Activated CD8-positive, alpha-beta T cell treated with anti-CD3 and anti-CD28 coated beads for 36 hours (primary cell): ENCODE measurements around the gene EVI2B. TPM values are rescaled to one million over a fixed set of nuclear protein-coding genes. Genes with fewer than 3 reads are reported as not detected.
"Not testable (repeated sequence)": the region's sequence is repeated elsewhere in the genome, so short reads cannot be mapped to it uniquely, and the experiment has no call there.

Experiments used
- ATAC-seq: fragments of 200-7000 bp; cut with Tn5 transposase; one replicate; pipeline ENCODE4 v1.10.0; 2021; ENCODE audit warnings: mild to moderate bottlenecking, moderate library complexity
- CTCF ChIA-PET: fragments of 350-600 bp; sonication (Branson Sonifier 250); formaldehyde crosslinking; loops from one replicate; lab custom pipeline; 2021; ENCODE audit warnings: antibody characterized with exemption; lab: Charles Lee
- POLR2A ChIA-PET: fragments of 350-600 bp; sonication (Branson Sonifier 250); formaldehyde crosslinking; loops from one replicate; lab custom pipeline; 2021; ENCODE audit warnings: antibody characterized with exemption; lab: Charles Lee
- DNase-seq: peaks from one replicate; pipeline ENCODE4 v3.0.0-alpha.2; 2020
- H3K27ac Mint-ChIP-seq: one replicate; pipeline ENCODE4 v1.8.0; 2021; ENCODE audit warnings: mild to moderate bottlenecking, mixed read lengths
- H3K27me3 Mint-ChIP-seq: one replicate; pipeline ENCODE4 v1.8.0; 2021; ENCODE audit warnings: mixed read lengths
- H3K36me3 Mint-ChIP-seq: one replicate; pipeline ENCODE4 v1.8.0; 2021; ENCODE audit warnings: low read depth, mixed read lengths
- H3K4me1 Mint-ChIP-seq: one replicate; pipeline ENCODE4 v1.8.0; 2021; ENCODE audit warnings: low read depth, mixed read lengths
- H3K4me3 Mint-ChIP-seq: one replicate; pipeline ENCODE4 v1.8.0; 2021; ENCODE audit warnings: mild to moderate bottlenecking, moderate library complexity, mixed read lengths
- H3K9me3 Mint-ChIP-seq: one replicate; pipeline ENCODE4 v1.8.0; 2021; ENCODE audit warnings: mixed read lengths
- CTCF ChIP-seq: fragments of 200-600 bp; IDR thresholded peaks from one replicate; pipeline ENCODE4 v1.8.0; 2022; ENCODE audit warnings: antibody characterized with exemption, mild to moderate bottlenecking
- intact Hi-C: fragments of 100-400 bp; cut with micrococcal nuclease; formaldehyde crosslinking; loops from one replicate; pipeline ENCODE4 v1.10.0; 2022
- total RNA-seq, 2 experiments: library from RNA; stranded (reverse); gene quantifications; one replicate each; pipeline ENCODE4 v1.2.3, GENCODE V29; 2021

Gene EVI2B
- total RNA-seq, 2 experiments from 2014 or later = 15.0 to 16.4 TPM

DNA sequence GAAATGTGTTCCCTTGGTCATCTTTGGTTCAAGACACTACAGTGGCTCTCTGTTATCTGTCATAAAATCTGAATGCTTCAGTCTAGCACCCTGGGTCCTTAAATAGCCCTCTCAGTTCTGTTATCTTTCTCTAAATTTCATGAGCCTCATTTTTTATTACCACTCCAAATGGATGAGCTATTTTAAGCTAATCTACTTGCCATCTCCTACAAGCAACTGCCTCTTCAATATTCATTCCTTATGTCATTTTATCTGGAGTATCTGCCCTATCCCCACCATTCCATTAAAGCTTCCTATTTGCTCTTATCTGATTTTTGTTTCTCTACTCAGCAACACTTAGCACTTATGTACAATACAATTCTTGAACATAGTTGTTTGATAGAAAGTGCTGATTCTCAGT lies 35.6 kb upstream of the EVI2B start:
- Mint-ChIP-seq H3K27ac (no peak overlapping the region), H3K9me3 (no peaks in the 10 kb centered on the region), H3K4me1 (no peaks in the 10 kb centered on the region), H3K27me3 (no peaks in the 10 kb centered on the region), H3K4me3 (no peak overlapping the region), H3K36me3 (peaks cover 8% of the 10 kb centered on the region)
- CTCF ChIA-PET = interaction anchor here (1.0 kb wide), 1 partner anchor 18 kb away, joined by 3 read pairs; no protein-coding TSS in a partner anchor
- DNase-seq = no peak
- ATAC-seq = no peak
- intact Hi-C loops = no loop called here
- POLR2A ChIA-PET = interaction anchor here (1.0 kb wide), 1 partner anchor 10 kb away, joined by 3 read pairs; no protein-coding TSS in a partner anchor
- no peak for TF ChIP-seq CTCF

GRCh38 chr17:31345191-31345747 lies 31.4 kb upstream of the EVI2B start:
- CTCF ChIA-PET = interaction anchor here (0.9 kb wide), 1 partner anchor 79 kb away, joined by 3 read pairs; no protein-coding TSS in a partner anchor
- H3K4me1 Mint-ChIP-seq, DNase-seq, H3K4me3 Mint-ChIP-seq, H3K9me3 Mint-ChIP-seq, H3K27me3 Mint-ChIP-seq, H3K27ac Mint-ChIP-seq, intact Hi-C loops, H3K36me3 Mint-ChIP-seq, POLR2A ChIA-PET: not testable (repeated sequence)
- peak; percentile 62 for ATAC-seq

DNA sequence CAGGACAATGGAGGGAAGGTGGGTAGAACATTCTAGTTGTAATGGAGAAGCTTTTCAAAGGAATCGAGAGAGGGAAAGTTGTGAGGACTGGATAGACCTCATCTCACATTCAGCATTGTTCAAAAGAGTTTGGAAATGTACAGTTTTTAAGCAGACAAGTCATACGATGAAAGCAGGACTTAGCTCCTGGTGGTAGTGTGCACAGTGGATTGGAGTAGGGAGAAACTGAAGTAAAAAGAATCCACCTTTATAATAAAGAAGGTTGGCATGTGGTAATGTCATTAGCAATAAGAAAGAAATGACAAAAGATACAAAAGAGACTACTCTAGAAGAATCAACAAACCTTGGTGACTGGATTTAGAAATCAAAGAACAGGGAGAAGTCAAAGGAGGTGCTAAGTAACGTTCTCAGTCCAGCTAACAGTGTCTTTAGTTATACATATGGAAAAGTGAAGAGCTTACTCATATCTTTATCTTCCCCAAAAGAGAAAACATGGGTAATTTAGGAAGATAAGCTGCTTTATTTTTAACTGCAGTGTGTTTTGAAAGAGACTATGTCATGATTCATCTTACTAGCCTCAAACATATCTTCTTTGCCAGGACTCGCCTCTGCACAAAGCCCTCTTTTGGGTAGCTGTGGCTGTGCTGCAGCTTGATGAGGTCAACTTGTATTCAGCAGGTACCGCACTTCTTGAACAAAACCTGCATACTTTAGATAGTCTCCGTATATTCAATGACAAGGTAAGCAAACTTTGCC lies 26.2 kb upstream of the EVI2B start:
- ATAC-seq (no peak), DNase-seq (no peak)
- CTCF ChIA-PET = interaction anchor here (1.0 to 1.6 kb wide), 6 partner anchors 11 to 502 kb away, joined by 3 to 7 read pairs (median 3); no protein-coding TSS in a partner anchor
- Mint-ChIP-seq H3K27me3 (no peaks in the 10 kb centered on the region), H3K36me3 (peaks cover 4% of the 10 kb centered on the region), H3K27ac (no peak overlapping the region), H3K4me3 (no peak overlapping the region), H3K4me1 (no peaks in the 10 kb centered on the region), H3K9me3 (no peaks in the 10 kb centered on the region)
- TF ChIP-seq CTCF = no peak
- POLR2A ChIA-PET = interaction anchor here (0.6 to 1.1 kb wide), 2 partner anchors 20 to 28 kb away, joined by 3 read pairs; no protein-coding TSS in a partner anchor
- intact Hi-C loops = no loop called here

GRCh38 chr17:31329221-31329620 lies 15.4 kb upstream of the EVI2B start:
- H3K27ac Mint-ChIP-seq = peak overlapping the region; percentile 20
- H3K9me3 Mint-ChIP-seq = no peaks in the 10 kb centered on the region
- ChIA-PET POLR2A (no interaction called here), CTCF (interaction anchor here (0.9 to 1.3 kb wide), 4 partner anchors 10 to 442 kb away, joined by 3 to 4 read pairs (median 3); no protein-coding TSS in a partner anchor)
- no peak overlapping the region for H3K4me3 Mint-ChIP-seq
- H3K27me3 Mint-ChIP-seq = no peaks in the 10 kb centered on the region
- DNase-seq = no peak
- peaks cover 37% of the 10 kb centered on the region for H3K4me1 Mint-ChIP-seq
- intact Hi-C loops = no loop called here
- ATAC-seq = no peak
- peaks cover 7% of the 10 kb centered on the region for H3K36me3 Mint-ChIP-seq
- no peak for TF ChIP-seq CTCF

DNA sequence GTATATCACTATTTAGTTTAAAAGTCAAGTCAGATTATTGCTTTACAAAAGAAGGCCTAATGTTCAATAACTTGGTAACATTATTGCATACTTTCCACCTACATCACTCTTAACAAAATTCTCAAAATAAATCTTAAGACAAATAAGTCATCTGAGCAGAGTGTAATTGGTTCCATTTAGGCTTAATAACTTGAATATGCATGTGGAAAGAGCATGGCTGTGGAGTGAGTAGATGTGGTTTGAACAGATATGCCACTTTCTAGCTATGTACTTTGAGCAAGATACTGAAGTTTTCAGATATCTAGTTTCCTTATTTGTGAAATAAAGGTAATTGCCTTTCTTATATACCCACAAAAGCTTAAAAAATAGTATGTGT lies 14.3 kb upstream of the EVI2B start:
- DNase-seq (no peak), ATAC-seq (peak; percentile 58)
- intact Hi-C loops = no loop called here
- Mint-ChIP-seq H3K4me1 (peaks cover 42% of the 10 kb centered on the region), H3K27ac (peak overlapping the region; percentile 49), H3K4me3 (no peak overlapping the region), H3K9me3 (no peaks in the 10 kb centered on the region), H3K36me3 (peaks cover 10% of the 10 kb centered on the region), H3K27me3 (no peaks in the 10 kb centered on the region)
- no peak for TF ChIP-seq CTCF
- POLR2A ChIA-PET = no interaction called here
- CTCF ChIA-PET = interaction anchor here (1.3 kb wide), 1 partner anchor 39 kb away, joined by 4 read pairs; no protein-coding TSS in a partner anchor
